RWPE1 (cell line): ENCODE data around the gene SRRM3.
A peak's percentile ranks its signal among the peaks of the same experiment; 100 is the strongest.
"Not testable (repeated sequence)": the region's sequence is repeated elsewhere in the genome, so short reads cannot be mapped to it uniquely, and the experiment has no call there.

Experiments
- CTCF ChIA-PET: fragments of 350-600 bp; sonication (Branson Sonifier 250); formaldehyde crosslinking; extraction: SDS; loops from one replicate; lab custom pipeline; 2021; lab: Yijun Ruan, JAX
- POLR2A ChIA-PET: fragments of 400-600 bp; formaldehyde crosslinking; extraction: SDS; loops from one replicate; lab custom pipeline; 2020; ENCODE audit warnings: antibody characterized with exemption; ENCODE audit not compliant: low non-redundant PET; lab: Yijun Ruan, JAX
- DNase-seq: peaks from one replicate; pipeline ENCODE4 v3.0.0; 2012; ENCODE audit warnings: low spot score
- H3K27ac ChIP-seq: fragments of 450-650 bp; 2 replicates; pipeline ENCODE4 v1.5.1; 2017
- TF ChIP-seq, protein P1 (sequence below): fragments of 450-650 bp; conservative IDR thresholded peaks from 2 replicates; pipeline ENCODE4 v1.5.1; 2017; ENCODE audit warnings: low read depth, mild to moderate bottlenecking

Gene SRRM3, protein sequence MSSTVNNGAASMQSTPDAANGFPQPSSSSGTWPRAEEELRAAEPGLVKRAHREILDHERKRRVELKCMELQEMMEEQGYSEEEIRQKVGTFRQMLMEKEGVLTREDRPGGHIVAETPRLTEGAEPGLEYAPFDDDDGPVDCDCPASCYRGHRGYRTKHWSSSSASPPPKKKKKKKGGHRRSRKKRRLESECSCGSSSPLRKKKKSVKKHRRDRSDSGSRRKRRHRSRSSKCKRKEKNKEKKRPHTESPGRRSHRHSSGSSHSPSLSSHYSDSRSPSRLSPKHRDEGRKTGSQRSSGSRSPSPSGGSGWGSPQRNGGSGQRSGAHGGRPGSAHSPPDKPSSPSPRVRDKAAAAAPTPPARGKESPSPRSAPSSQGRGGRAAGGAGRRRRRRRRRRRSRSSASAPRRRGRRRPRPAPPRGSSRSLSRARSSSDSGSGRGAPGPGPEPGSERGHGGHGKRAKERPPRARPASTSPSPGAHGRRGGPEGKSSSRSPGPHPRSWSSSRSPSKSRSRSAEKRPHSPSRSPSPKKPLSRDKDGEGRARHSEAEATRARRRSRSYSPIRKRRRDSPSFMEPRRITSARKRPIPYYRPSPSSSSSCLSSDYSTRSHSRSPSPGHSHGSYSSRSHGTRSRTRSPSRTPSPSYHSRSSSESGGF

DNA sequence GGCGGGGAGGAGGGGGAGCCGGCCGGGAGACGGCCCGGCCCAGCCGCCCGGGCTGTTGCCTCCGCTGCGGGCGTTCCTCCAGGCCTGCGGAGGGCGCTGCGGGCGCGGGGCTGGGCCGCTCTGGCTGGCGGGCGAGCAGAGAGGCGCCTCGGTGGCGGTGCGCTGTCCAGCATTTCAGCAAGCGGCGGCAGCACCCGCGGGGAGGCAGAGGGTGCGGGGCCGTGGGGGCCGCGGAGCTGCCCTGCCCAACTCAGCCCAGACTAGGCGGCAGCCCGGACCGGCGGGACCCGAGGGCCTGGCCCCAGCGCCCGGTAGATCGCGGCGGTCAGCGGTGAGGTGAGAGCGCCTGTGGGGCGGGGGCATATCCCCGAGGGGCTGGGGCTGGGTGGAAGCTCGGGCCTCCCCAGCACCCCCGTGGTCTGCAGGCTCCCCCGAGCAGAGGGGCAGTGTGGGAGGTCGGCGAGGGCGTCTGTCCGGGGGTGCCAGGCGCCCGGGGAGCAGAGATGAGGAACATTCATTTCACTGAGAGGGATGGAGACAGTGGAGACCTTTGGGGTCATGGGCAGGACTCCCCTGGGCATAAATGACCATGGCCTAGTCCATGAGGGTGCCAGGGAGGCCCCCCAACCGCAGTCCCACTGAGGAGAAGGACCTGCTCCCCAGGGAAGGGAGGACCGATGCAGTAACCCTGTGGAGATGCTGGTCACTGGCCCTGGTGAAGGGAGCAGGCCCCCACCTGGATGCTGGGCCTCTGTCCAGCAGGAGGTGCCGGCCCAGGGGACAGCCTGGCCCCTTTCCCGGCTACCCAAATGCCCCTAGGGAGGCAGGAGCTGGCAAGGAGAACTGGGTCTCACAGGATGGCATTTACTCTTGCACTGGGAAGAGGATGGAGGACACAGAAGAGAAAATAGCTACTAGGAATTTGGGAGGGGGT is at the start of gene SRRM3:
Gene SRRM3, plus strand, starts transcription at position 165 of the 934 bp plus-strand sequence. CDS start 33,171 bp downstream, outside the sequence.
- peak; percentile 67 for DNase-seq
- ChIA-PET CTCF (interaction anchor here (0.6 to 2.4 kb wide), 8 partner anchors 21 to 481 kb away, joined by 3 to 7 read pairs (median 3); no protein-coding TSS in a partner anchor), POLR2A (no interaction called here)
- TF ChIP-seq, protein P1, sequence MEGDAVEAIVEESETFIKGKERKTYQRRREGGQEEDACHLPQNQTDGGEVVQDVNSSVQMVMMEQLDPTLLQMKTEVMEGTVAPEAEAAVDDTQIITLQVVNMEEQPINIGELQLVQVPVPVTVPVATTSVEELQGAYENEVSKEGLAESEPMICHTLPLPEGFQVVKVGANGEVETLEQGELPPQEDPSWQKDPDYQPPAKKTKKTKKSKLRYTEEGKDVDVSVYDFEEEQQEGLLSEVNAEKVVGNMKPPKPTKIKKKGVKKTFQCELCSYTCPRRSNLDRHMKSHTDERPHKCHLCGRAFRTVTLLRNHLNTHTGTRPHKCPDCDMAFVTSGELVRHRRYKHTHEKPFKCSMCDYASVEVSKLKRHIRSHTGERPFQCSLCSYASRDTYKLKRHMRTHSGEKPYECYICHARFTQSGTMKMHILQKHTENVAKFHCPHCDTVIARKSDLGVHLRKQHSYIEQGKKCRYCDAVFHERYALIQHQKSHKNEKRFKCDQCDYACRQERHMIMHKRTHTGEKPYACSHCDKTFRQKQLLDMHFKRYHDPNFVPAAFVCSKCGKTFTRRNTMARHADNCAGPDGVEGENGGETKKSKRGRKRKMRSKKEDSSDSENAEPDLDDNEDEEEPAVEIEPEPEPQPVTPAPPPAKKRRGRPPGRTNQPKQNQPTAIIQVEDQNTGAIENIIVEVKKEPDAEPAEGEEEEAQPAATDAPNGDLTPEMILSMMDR, result peak; percentile 91
- H3K27ac ChIP-seq, result peak within 1 kb of the TSS; percentile 45

DNA sequence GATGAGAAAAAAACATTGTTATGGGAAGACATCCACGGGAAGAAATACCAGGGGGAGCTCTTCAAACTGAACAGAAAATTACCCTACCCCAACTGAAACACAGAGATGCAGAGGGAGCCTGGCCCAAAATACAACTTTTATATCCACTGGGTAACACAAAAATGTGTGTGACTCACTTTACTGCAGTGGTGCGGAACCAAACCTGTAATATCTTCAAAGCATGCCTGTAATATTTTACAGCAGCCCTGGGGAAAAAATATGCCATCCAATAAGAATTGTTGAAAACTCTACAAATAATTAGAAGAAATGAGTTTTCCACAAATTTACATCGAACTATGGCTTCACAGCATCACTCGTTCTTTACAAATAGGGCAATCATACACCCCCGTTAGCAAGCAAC is 49.8 kb upstream of the SRRM3 start:
- TF ChIP-seq, protein P1, result no peak
- ChIA-PET POLR2A (interaction anchor here (0.7 kb wide), 1 partner anchor 102 kb away, joined by 6 read pairs; no protein-coding TSS in a partner anchor), CTCF (no interaction called here)
- no peak overlapping the region for H3K27ac ChIP-seq
- no peak for DNase-seq

DNA sequence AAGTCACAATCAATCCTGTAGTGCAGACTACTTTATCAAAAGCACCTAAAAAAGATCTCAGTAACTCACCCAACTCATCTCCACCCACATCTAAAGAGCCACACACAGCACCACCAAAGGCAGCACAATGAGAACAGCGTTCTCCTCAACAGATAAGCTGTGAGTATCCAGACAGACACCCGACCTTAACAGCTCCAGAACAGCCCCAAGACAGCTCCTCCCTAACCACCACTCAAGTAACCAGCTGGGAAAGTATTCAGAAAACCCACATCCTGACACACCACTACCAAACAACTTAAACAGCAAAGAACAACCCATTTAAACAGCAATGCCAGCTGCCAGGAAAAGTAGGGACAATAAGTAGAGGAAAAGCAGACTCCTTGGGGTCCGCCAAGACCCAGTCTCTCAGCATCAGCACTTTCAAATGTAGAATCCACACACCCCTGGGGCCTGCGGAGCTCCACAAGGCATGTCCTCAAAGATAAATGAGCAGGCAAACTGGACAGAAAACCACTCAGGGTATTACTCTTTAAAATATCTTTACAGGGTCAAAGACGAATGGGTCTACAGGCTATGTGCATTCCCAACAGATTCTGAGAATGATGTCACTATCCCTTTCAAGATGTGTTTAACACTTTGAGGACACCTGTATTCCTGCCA is 48.0 kb upstream of the SRRM3 start:
- CTCF ChIA-PET, DNase-seq, H3K27ac ChIP-seq, POLR2A ChIA-PET: not testable (repeated sequence)

DNA sequence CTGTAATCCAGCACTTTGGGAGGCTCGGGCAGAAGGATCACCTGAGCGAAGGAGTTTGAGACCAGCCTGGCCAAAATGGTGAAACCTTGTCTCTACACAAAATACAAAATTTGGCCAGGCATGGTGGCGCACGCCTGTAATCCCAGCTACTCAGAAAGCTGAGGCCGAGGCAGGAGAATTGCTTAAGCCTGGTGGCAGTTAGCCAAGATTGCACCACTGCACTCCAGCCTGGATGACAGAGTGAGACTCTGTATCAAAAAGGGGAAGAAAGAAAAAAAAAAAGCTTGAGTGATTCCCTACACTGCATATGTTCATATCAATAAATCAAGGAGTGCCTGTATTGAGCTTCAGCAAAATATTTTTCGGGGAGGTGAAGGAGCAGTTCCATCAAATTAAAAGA is 45.8 kb upstream of the SRRM3 start:
- H3K27ac ChIP-seq, result no peak overlapping the region
- POLR2A ChIA-PET, result interaction anchor here (0.6 to 1.0 kb wide), 2 partner anchors 10 to 117 kb away, joined by 3 to 4 read pairs; no protein-coding TSS in a partner anchor
- CTCF ChIA-PET, result no interaction called here
- no peak for DNase-seq
- TF ChIP-seq, protein P1, result no peak

DNA sequence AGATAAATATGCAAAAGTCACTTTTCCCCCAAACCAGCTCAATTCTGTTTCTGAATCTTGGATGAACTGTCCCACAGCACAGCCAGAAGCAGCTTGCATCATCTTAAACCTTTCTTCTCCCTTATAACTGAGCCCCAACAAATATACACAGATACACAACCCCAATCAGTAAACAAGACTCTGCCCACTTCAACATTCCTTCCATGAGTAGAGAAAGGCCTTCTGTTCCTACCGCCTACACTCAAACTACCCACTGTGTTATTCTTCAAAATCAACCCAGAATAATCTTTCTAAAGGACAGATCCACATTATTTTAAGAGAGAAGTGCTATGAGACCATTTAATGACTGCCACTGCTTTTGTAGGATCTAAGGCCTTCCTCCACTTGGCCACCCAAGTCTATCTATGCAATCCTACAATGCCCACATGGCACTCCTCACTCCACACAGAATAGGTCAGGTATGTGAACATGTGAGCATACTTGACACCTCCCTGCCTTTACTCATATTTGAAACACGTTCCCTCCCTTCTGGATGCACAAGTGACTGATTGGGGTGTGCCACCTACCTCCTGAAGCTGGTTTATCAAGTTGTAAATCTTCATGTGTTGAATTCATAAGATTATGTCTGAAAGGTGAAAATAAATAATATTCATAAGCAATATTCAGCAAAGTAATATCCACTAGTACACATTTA is 44.6 kb upstream of the SRRM3 start:
- POLR2A ChIA-PET, CTCF ChIA-PET, DNase-seq, H3K27ac ChIP-seq: not testable (repeated sequence)

DNA sequence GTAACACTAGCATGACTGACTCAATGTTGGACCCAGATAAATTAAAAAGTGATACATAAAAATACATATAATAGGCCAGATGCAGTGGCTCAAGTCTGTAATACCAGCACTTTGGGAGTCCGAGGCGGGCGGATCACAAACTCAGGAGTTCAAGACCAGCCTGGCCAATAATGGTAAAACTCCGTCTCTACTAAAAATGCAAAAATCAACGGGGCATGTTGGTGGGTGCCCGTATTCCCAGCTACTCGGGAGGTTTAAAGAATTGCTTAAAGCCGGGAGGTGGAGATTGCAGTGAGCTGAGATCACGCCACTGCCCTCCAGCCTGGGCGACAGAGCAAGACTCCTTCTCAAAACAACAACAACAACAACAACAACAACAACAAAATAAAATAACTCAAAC is 43.3 kb upstream of the SRRM3 start:
- H3K27ac ChIP-seq, POLR2A ChIA-PET, CTCF ChIA-PET, DNase-seq: not testable (repeated sequence)

DNA sequence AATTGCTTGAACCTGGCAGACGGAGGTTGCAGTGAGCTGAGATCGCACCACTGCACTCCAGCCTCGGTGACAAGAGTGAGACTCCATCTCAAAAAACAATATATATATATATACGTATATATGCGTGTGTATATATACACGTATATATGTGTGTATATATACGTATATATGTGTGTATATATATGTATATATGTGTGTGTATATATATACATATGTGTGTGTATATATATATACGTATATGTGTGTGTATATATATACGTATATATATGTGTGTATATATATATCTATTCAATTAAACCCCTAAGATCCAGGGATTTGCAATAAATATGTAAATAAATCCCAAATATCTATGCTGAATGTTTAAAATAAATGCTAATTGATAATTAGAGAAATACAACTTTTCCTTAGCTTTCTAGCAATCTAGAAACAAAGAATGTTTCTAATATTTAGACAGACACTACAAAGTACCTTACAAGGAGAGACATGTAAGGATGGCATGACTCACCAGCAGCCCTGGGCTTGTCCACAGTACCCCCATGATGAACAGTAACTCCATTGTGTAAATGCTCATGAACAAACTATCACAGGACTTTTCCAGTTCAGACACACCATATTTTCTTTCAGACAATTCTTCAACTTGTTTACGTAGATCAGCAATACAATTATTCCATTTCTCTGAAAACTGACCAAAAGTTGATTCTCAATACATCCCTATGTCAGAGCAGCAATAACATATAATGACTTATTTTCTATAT is 39.1 kb upstream of the SRRM3 start:
- CTCF ChIA-PET, POLR2A ChIA-PET, DNase-seq, H3K27ac ChIP-seq: not testable (repeated sequence)

DNA sequence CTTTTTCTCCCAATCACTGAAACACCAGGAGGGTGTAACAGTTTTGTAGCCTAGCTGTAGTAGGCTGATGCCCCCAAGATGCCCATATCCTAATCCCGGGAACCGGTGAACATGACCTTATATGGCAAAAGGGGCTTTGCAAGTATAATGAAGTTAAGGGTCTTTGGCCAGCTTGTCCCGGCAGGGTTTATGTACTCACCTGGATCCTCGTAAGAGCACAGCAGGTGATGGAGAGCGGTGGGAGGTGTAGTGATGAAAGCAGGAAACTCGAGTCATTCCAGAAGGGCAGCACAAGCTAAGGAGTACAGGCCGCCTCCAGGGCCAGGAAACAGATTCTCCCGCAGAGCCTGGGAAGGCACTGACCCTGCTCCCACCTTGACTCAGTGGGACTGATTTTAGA is 37.9 kb upstream of the SRRM3 start:
- DNase-seq, POLR2A ChIA-PET, CTCF ChIA-PET, H3K27ac ChIP-seq: not testable (repeated sequence)
